Upper lobe of right lung (tissue), 1 donor: ENCODE results near the gene SETD6. TPM values are rescaled to one million over a fixed set of nuclear protein-coding genes. Genes with fewer than 3 reads are reported as not detected.

Source experiments
- ATAC-seq: fragments of 200-7000 bp; cut with Tn5 transposase; one replicate; pipeline ENCODE4 v1.9.1; 2020; ENCODE audit warnings: mild to moderate bottlenecking, moderate library complexity
- DNase-seq: peaks from one replicate; pipeline ENCODE4 v3.0.0-alpha.2; 2020
- H3K27ac ChIP-seq: fragments of 200-600 bp; one replicate; pipeline ENCODE4 v1.8.0; 2022
- H3K27me3 ChIP-seq: fragments of 200-600 bp; one replicate; pipeline ENCODE4 v1.8.0; 2022; ENCODE audit warnings: mild to moderate bottlenecking
- H3K36me3 ChIP-seq: fragments of 200-600 bp; one replicate; pipeline ENCODE4 v1.8.0; 2022
- H3K4me1 ChIP-seq: fragments of 200-600 bp; one replicate; pipeline ENCODE4 v1.8.0; 2022
- H3K4me3 ChIP-seq: fragments of 200-600 bp; one replicate; pipeline ENCODE4 v1.8.0; 2022; ENCODE audit warnings: mild to moderate bottlenecking
- H3K9me3 ChIP-seq: fragments of 200-600 bp; one replicate; pipeline ENCODE4 v1.8.0; 2022
- CTCF ChIP-seq: fragments of 200-600 bp; IDR thresholded peaks from one replicate; pipeline ENCODE4 v1.8.0; 2022; ENCODE audit warnings: antibody characterized with exemption
- intact Hi-C: fragments of 100-400 bp; cut with DNase I; formaldehyde crosslinking; loops from one replicate; pipeline ENCODE4 v1.11.0; 2022
- total RNA-seq: library from RNA; stranded (reverse); fragmentation: NEBNext Ultra II Directional; extraction: Animal tissue kit (Norgen Biotek cat#: 25700); gene quantifications from one replicate; pipeline ENCODE4 v1.2.1, GENCODE V29; 2021
- donor health status: DM: no; HTN: yes; CAD: no; lungs with severe emphysema.

SETD6 gene
- total RNA-seq, 1 donor from 2014 or later, result 22.0 TPM

- H3K4me1 ChIP-seq, result no peaks in the 10 kb centered on the region
- H3K9me3 ChIP-seq, result no peaks in the 10 kb centered on the region
- H3K27me3 ChIP-seq, result no peaks in the 10 kb centered on the region
- ATAC-seq, result no peak
- no peak for TF ChIP-seq CTCF
- no peak overlapping the region for H3K4me3 ChIP-seq
- H3K27ac ChIP-seq, result no peak overlapping the region
- intact Hi-C loops, result no loop called here
- no peak for DNase-seq
- H3K36me3 ChIP-seq, result no peaks in the 10 kb centered on the region
Observed at GRCh38 chr16:58481226-58481869, 34.0 kb upstream of the SETD6 start.

GRCh38 chr16:58481931-58482330, 33.4 kb upstream of the SETD6 start:
- TF ChIP-seq CTCF, result no peak
- no peaks in the 10 kb centered on the region for H3K27me3 ChIP-seq
- DNase-seq, result no peak
- H3K9me3 ChIP-seq, result no peaks in the 10 kb centered on the region
- no peak overlapping the region for H3K4me3 ChIP-seq
- no peaks in the 10 kb centered on the region for H3K36me3 ChIP-seq
- no peaks in the 10 kb centered on the region for H3K4me1 ChIP-seq
- H3K27ac ChIP-seq, result no peak overlapping the region
- ATAC-seq, result no peak
- intact Hi-C loops, result no loop called here

- TF ChIP-seq CTCF, result no peak
- H3K36me3 ChIP-seq, result no peaks in the 10 kb centered on the region
- no peaks in the 10 kb centered on the region for H3K9me3 ChIP-seq
- H3K4me1 ChIP-seq, result no peaks in the 10 kb centered on the region
- intact Hi-C loops, result loop anchor here (5.0 kb wide), 1 partner anchor 148 kb away; no protein-coding TSS in a partner anchor
- H3K27ac ChIP-seq, result no peak overlapping the region
- no peaks in the 10 kb centered on the region for H3K27me3 ChIP-seq
- ATAC-seq (no peak), DNase-seq (no peak)
- H3K4me3 ChIP-seq, result no peak overlapping the region
Observed at GRCh38 chr16:58485184-58485887, 30.0 kb upstream of the SETD6 start.

- H3K4me3 ChIP-seq, result no peak overlapping the region
- intact Hi-C loops, result loop anchor here (5.0 kb wide), 1 partner anchor 150 kb away; no protein-coding TSS in a partner anchor
Observed at GRCh38 chr16:58487566-58488351, 27.6 kb upstream of the SETD6 start.

More at GRCh38 chr16:58487566-58488351, 27.6 kb upstream of the SETD6 start:
- ATAC-seq, result peak; percentile 96
- Histone ChIP-seq H3K4me1 (no peaks in the 10 kb centered on the region), H3K27me3 (no peaks in the 10 kb centered on the region), H3K27ac (no peak overlapping the region), H3K9me3 (no peaks in the 10 kb centered on the region), H3K36me3 (no peaks in the 10 kb centered on the region)
- peak; percentile 91 for DNase-seq
- peak; percentile 91 for TF ChIP-seq CTCF
